Mesenteric fat pad (tissue), 1 donor: Measurements from ENCODE around the gene GEN1. TPM values are rescaled to one million over a fixed set of nuclear protein-coding genes. Genes with fewer than 3 reads are reported as not detected.

Experiments
- DNase-seq: peaks from one replicate; pipeline ENCODE4 v3.0.0-alpha.2; 2020; ENCODE audit warnings: low spot score
- long read RNA-seq: library from polyadenylated mRNA; unstranded; transcript quantifications from one replicate; pipeline ENCODE4 v2.0.0, GENCODE V29; 2020
- total RNA-seq: library from RNA; stranded (reverse); fragmentation: NEBNext Ultra II Directional; extraction: Animal tissue kit (Norgen Biotek cat#: 25700); gene quantifications from one replicate; pipeline ENCODE4 v1.2.1, GENCODE V29; 2021
- donor health status: DM: yes; HTN: yes; CAD: no.

Gene GEN1, protein sequence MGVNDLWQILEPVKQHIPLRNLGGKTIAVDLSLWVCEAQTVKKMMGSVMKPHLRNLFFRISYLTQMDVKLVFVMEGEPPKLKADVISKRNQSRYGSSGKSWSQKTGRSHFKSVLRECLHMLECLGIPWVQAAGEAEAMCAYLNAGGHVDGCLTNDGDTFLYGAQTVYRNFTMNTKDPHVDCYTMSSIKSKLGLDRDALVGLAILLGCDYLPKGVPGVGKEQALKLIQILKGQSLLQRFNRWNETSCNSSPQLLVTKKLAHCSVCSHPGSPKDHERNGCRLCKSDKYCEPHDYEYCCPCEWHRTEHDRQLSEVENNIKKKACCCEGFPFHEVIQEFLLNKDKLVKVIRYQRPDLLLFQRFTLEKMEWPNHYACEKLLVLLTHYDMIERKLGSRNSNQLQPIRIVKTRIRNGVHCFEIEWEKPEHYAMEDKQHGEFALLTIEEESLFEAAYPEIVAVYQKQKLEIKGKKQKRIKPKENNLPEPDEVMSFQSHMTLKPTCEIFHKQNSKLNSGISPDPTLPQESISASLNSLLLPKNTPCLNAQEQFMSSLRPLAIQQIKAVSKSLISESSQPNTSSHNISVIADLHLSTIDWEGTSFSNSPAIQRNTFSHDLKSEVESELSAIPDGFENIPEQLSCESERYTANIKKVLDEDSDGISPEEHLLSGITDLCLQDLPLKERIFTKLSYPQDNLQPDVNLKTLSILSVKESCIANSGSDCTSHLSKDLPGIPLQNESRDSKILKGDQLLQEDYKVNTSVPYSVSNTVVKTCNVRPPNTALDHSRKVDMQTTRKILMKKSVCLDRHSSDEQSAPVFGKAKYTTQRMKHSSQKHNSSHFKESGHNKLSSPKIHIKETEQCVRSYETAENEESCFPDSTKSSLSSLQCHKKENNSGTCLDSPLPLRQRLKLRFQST
- 5.1 TPM for total RNA-seq
- long read RNA-seq, full-length matches to known transcripts, result 1 of 2 reads
- long read RNA-seq, partial matches to known transcripts, result 1 of 2 reads
- long read RNA-seq, other reads (novel, unspliced or antisense), result 0 of 2 reads

DNA sequence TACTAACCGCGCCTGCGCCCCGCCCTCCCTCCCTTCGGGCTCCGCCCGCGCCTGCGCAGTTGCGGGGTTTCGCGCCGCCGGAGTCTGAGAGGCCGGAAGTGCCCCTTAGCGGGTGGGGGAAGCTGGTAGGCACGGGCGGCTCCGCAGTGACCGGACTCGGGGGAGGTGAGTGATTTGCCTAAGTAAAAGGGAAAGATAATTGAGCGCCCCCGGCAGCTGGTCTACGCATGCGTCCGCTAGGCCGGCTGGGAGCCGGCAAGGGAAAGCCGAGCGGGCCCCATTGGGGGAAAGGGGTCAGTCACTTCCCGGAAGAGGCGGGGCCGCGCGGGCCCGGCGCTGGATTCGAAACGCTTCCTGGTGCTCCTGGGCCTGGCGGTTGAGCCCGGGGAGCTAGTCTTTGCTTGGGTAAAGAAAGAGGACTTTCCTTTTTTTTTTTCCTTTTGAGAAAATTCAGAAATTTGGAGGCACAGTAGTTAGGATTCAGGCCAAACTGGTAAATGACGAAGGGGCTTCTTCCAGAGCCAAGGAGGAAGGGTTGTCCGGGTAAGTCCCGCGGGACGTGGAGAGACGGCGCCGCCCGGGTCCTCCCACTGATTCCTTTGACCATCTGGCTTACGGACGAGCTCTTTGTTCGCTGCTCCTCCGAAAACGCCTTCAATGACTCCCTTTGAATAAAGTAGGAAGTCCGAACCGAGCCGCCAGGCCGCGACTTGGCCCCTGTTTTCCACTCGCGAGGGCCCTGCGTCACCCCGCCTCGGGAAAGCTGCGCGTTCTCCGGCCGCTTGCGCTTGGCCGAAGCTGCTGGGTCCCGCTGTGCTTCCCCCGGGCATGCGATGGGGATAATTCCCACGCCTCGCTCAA, at the start of gene GEN1, which contains the start of gene SMC6:
Gene GEN1, plus strand, starts transcription at position 336 of the 861 bp plus-strand sequence. CDS start 5,806 bp downstream, outside the sequence.
Gene SMC6, minus strand, starts transcription at position 8 of the 861 bp plus-strand sequence. CDS start 7,864 bp downstream, outside the sequence.
- DNase-seq, result peak; percentile 97

DNA sequence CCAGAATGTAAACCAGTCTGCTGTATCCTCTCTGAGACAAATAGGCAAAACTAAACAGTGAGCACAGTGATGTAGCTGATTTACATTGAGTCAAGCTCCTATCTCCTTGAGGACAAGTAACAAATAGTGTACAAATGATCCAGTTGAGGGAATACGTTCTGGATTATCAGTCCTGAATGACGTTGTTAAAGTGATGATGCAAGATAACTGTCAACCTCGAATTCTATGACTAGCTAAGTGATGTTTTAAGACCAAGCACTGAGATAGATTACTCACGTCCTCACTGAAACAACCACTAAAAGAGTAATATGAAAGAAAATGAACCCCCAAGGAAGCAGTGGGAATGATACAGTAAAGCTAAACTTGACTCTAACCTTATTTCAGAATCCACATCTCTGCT, 47.1 kb upstream of the GEN1 start:
- no peak for DNase-seq

DNA sequence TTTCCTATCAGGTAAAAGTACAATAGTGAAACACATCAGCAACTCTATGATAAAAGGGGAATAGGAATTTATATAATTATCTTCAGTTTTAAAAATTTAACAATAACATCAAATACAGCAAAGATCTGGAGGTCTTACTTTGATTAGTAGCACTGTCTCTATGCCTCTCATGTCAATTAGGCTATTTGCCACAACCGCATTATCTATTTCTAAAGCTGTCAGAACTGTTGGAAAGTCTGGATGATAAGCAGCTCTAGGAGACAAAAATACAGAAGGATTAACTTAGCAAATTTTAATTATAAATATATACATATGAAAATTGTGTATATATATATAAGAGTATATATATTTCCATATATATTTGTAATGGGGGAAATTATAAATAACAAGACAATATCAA, 45.4 kb upstream of the GEN1 start:
- DNase-seq, result no peak

DNA sequence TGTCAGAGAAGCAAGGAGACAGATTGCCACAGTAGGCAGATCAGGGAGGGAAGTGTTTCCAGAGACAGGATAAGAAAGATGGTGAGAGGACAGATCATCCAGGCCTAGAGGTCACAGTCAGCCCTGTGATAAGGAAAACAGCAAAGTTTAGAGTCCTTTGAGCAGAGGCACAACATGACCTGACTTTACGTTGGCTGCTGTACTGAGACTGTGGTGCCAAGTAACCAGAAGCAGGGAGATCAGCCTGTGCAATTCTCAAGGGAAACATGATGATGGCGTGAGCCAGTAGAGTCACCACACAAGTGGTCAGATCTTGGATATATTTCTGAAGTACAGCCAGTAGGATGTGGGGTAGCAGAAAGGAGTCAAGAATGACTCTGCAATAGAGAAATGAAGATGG, 44.0 kb upstream of the GEN1 start:
- DNase-seq, result no peak

DNA sequence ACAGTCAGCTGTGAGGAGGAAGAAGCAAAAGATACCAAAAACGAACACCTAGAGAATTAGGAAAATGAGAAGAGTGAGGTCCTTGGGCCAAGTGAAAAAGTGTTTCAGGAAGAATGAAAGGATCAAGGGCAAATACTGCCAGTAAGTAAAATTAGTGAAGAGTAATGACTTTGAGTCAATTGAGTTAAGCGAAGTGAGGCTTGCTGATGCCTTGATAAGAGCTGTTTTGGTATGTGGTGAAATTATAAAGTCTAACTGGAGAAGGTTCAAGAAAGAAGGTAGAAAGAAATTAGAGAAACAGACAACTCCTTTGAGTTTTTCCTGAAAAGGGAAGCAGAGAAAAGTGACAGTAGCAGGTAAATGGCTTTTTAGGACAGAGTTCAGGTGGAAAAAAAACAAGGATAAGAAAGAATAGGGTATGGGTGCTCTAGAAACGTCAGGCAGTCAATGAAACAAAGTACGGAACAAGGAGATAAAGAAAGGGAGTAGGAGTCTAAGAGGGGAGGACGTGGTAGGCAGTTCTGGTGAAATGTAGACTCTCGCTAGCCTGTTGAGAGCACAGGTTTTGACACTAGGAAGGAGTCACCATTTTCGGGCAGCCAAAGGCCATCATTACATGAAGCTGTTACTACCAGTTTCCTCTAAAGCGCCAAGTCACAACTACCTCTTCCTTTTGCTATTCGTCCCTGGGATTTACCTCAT, 43.2 kb upstream of the GEN1 start:
- no peak for DNase-seq

DNA sequence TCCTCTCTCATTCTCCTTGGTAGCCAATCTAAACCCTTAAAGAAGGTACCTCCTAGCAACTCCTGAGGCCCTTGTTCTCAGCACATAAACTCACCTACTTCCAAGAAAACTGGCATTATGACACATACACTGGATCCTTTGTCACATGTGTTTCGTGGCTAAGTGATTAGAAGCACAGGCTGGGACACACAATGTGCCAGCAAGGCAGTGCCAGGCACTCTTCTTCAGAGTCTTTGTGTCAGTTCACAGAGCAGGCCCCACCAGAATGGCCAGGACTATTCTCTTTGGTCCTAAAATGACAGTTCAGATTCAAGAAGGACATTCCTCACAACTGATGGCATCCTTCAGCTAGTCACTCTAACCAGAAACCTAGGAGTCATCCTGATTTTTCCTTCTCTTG, 40.6 kb upstream of the GEN1 start:
- no peak for DNase-seq

DNA sequence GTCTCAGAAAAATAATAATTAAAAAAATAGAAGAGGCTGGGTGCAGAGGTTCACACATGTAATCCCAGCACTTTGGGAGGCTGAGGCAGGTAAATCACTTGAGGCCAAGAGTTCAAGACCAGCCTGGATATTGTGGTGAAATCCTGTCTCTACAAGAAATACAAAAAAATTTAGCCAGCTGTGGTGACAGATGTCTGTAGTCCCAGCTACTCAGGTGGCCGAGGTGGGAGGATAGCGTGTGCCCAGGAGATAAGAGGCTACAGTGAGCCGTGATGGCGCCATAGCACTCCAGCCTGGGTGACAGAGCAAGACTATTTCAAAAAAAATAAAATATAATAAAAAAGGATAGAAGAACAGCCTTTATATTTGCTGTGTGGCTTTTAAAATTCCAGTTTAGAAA, 36.3 kb upstream of the GEN1 start:
- no peak for DNase-seq

DNA sequence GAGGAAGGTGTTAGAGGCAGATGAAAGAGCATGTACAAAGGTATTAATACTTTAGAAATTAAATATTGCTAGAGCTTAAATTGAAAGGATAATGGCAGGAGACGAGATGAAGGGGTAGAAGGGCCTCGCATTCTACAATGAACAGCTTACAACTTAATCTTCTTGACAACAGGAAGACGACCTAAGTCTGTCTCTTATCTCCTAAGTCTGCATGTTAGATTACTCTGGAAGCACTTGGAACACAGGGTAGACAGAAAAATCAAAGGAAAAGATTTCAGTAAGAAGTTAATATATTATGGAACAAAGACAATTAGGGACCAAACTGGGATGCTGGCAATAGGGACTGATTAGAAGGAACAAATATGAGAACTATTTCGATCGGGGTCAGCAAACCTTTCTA, 35.2 kb upstream of the GEN1 start:
- DNase-seq, result no peak

DNA sequence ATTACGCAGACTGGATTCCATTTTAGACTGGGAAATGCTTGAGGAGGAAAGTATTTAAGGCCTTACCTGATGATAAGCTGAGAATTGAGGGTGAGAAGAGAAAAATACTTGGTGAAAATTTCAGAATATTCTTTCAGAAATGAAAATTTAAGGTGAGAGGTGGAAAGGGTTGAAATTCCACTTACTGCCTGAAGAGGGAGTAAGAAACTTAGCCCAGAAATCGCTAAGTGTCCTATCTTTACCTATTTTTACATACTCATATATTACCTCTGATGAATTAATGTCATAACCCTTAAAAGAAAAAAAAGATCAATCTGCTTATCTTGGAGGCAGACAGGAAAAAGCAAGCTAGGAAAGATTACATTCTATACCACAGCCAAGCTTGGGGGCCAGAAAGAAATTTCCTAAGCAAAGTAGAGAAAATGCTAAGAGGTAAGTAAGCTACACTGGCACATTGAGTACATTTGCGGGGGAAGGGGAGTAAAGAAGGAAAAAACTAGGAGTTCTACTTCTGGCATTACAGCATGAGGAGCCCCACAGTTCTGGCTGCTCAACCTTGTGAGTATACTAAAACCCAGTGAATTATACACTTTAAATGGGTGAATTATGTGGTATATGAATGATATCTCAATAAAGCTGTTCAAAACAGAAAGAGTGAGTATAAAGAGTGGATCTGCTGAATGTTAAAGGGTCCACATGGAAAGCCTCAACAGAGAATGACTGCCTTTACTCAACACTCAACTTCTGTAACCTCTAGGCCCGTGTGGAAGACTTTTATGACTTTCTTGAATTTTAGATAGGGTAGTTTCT, 34.2 kb upstream of the GEN1 start:
- DNase-seq, result no peak

DNA sequence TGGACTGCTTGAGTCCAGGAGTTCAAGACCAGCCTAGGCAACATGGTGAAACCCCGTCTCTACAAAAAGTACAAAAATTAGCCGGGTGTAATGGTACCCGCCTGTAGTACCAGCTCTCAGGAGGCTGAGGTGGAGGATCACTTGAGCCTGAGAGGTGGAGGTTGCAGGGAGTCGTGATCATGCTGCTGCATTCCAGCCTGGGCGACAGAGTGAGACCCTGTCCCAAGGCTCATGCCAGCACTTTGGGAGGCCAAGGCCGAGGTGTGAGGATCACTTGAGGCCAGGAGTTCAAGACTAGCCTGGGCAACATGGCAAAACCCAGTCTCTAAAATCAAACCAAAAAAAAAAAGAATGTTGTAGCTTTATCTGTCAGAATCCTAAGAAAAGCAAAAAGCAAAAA, 25.7 kb upstream of the GEN1 start:
- DNase-seq, result no peak

DNA sequence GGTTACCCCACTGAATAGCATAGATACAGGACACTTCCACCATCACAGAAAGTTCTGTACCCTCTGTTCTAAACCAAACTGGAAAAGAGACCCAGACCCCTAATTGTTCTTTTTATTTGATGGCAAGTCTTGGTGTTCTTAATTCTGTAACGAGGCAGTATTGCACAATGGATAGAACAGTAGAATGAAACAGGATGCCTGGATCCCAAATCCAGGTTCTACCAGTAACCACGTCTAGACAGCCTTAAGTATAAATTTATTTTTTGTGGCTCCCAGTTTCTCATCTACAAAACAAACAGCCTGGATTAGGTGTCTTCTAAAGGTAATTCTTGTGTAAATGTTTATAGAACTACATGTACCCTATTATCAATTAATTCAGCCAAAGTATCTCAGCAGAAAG, 24.1 kb upstream of the GEN1 start:
- DNase-seq, result no peak

DNA sequence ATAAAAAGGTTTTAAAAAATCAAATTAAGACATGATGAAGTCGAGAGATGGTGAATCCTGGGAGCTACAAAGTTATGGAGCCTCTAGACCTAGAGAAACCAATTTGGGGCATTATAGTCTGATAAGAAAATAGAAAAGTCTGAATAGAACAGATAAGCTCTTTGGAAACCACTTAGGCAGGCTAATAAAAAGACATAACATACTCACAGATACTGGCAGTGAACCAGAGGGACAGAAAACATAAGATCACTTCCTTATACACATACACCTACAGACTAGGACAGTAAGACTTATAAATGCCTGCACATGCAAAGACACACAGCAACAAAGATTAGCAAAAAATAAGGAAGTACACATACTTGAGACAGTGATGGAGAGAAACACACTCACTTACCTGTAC, 20.3 kb upstream of the GEN1 start:
- no peak for DNase-seq

DNA sequence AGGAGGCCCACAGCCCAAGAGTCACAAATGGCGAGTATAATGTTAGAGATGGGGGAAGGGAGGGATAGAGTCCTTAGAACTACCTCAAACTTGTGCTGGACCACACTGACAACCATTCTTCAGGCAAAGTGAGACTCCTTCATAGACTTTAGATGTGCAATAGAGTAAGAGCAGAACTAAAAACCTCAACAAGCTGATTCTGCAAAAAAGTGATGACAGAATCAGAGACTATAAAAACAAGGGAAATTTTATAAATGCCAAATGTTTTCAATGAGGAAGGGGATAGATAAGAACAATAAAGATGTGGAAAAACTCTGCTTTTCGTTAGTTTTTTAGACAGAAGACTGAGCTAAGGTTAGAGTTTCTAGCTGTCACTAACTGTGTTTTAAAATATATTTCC, 18.1 kb upstream of the GEN1 start:
- no peak for DNase-seq

DNA sequence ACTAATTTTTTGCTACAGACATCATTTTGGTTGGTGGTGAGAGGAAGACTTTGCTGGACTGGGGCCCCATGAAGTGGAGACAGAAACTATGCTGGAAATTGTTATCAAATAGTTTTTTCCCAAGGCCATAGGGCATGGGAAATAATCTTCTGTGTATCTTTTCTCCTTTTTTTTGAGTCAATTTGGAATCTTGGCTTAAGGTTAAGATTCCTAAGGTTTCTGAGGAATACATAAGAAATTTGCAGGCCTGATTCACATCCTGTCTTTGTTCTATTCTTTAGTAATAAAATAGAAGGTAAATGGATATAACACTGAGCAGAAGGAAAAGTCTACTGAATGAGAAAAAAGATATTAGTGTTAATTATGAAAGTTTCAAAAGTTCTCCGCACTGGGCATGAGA, 16.9 kb upstream of the GEN1 start:
- DNase-seq, result no peak

DNA sequence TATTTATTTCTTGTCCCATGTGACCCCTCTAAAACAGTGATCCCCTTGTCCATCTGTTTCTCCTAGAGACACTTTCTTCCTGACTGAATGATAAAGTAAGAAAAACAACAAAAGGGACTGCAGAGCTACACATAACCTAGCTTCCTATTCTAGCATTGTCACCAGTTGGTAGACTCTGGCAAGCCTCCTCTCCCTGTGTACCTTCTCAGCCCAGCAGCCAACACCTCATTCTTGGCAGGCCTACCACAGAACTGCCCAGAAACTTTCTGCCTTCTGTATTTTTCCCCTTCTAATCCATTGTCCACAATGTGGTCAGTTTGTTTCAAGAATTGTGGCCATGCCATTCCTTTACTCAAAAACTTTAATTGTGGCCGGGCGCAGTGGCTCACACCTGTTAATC, 13.7 kb upstream of the GEN1 start:
- no peak for DNase-seq

DNA sequence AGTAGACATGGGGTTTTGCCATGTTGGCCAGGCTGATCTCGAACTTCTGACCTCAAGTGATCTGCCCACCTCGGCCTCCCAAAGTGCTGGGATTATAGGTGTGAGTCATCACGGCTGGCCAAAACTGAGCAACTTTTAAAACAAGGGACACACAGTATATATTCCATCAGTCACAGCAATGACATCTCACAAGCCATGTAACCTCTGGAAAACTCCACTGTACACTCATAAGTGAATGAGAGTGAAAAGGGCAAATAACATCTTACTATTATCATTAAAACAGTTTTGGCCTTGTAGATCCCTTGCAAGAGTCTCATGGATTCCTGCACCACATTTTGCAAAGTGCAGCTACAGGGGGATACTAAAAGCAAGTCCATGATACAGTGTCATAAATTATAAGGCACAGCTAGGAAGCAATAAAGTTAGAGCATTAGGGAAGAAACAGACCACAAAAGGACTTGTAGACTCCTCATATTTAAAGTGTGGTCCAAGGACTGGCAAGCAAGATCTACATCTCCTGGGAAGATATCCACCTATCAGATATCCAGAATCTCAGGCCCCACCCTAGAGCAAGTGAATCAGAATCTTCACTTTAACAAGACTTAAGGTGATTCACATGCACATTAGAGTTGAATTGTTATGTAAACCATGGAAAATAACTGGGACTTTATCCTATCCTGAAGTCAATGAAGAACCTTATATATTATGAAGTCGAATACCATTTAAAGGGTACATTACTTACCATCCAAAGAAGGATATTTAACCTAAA, 6.1 kb upstream of the GEN1 start:
- DNase-seq, result no peak

DNA sequence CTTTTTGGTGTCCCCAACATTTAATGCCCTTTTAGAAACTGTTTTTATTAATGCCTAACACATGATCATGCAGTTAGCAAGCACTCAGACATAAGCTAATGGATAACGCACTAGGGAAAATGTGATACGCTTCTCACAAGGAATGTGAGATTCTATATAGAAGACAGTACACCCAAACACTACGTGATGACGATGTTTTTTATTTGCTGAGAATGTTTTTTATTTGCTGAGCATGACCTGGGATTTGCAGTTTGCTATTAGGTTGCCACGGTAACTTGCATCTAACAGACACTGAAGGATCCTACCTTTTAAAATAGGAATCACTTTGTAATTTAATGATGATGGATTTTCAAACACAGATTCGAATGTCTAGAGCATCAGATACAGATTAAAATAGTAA, 5.2 kb upstream of the GEN1 start:
- DNase-seq, result no peak

DNA sequence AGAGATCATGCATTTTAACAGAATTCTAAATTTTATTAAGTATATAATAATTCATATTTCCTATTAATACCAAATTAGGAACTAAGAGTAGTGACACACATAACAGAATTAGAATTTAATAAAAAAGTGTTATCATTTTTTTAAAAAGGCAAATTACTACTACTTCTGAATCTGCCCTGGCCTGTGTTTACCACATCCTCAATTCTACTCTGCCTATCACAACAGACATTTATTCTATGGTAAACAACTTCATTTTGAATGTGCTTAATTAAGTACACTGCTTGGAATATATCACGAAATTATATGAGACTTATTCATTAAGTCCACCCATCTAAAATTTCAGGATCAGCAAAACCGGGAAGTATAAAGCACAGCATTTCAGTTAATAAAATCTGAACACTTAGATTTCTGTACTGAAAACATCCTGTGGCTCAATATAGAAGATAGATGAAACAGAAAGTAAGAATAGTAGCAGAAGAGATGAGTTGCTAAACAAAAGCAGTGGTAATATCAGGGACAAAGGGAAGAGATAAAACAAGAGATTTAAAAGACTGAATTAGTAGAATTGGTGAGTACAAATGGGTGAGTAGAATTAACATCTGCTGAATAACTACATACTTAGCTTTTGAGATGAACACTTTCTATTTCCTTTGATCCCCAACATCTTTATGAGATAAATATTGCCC, 4.0 kb upstream of the GEN1 start:
- DNase-seq, result no peak
